Epidermal melanocyte (primary cell): ENCODE data around the gene NSMF.
"Not testable (repeated sequence)": the region's sequence is repeated elsewhere in the genome, so short reads cannot be mapped to it uniquely, and the experiment has no call there.

Source experiments
- DNase-seq: peaks from one replicate; pipeline ENCODE4 v3.0.0; 2011; ENCODE audit warnings: low spot score; ENCODE audit not compliant: insufficient read length

The NSMF gene

GRCh38 chr9:137477778-137478612, 18.9 kb upstream of the NSMF start:
- DNase-seq, result no peak

GRCh38 chr9:137476856-137477255, 17.7 kb upstream of the NSMF start:
- DNase-seq, result no peak

GRCh38 chr9:137475666-137476065, 16.5 kb upstream of the NSMF start:
- DNase-seq, result no peak

GRCh38 chr9:137474271-137474670, 15.1 kb upstream of the NSMF start:
- DNase-seq, result no peak

DNA sequence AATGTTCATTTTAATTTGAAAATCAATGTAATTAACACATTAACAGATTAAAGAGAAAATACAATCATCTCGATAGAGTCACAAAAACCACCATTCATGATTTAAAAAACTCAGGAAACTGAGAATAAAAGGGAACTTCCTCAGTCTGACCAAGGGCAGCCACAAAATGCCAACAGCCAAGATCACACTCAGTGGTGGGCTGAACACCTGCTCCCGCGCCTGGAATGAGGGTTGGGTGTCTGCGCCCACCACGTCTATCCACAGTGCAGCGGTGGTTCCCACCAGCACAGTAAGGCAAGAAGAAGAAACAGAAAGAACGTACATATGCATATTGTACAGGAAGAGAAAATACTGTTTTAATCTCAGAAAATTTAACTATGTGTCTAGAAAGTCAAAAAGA, 11.7 kb upstream of the NSMF start:
- DNase-seq, result no peak

- DNase-seq, result no peak
These were observed 8.8 kb upstream of the NSMF start for GRCh38 chr9:137467896-137468295.

DNA sequence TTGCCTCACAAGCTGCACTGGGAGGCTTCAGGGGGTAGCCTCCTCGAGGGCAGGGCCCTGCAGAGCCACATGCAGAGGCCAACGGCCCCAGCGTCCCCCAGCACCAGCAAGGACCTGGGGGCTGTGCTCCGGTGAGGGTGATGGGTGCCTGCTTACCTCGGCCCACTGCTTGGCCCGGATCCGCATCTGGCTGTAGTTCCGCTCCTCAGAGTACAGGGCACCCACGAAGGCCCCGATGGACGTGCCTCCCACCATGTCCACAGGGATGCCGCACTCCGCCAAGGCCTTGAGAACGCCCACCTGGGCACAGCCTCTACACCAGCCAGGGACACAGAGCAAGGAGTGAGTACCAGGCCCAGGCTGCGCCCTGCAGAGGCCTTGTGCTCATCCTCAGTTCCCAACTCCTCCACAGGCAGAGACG, 8.0 kb upstream of the NSMF start:
- DNase-seq, result no peak

DNA sequence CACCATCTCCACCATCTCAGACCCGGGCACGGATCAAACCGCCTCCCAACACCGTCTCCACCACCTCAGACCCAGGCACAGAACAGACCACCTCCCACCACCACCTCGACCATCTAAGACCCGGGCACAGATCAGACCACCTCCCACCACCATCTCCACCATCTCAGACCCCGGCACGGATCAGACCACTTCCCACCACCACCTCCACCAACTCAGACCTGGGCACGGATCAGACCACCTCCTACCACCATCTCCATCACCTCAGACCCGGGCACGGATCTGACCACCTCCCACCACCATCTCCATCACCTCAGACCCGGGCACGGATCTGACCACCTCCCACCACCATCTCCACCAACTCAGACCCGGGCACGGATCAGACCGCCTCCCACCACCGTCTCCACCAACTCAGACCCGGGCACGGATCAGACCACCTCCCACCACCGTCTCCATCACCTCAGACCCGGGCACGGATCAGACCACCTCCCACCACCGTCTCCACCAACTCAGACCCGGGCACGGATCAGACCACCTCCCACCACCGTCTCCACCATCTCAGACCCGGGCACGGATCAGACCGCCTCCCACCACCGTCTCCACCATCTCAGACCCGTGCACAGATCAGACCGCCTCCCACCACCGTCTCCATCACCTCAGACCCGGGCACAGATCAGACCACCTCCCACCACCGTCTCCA, 7.4 kb upstream of the NSMF start:
- DNase-seq, result not testable (repeated sequence)

- DNase-seq, result no peak
These were observed 6.7 kb upstream of the NSMF start for GRCh38 chr9:137465720-137466388.

DNA sequence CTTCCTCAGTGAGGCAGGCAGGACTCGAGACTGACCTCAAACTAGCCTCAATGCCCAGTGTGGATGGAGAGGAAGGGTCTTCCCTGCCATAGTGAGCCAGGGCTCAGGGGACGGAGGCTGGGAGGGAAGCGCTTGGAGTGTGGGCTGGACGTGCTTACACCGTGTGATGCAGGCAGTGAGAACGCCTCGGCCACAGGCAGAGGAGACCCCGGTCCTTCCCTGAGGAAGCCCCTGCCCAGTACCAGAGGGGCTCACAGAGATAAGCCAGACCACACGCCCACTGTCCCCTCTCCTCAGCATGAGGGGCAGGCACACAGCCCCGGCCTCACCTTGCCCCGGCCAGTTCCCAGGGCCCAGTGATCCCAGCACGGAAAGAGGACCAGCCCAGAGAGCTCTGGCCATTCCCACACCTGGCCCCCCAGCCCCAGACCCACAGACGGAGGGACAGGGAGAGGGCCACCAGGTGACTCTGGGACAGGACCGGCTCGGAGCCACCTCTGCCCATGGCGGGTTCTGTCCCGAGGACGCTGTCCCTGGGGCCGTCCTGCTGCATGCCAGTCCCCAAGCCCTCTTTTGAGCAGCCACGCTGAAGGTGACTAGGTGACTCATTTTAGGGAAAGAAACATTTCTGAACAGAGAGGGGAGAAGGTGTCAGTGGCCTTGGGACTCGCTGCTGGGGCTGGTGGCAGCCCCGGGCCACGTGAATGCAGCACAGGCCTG, 6.0 kb upstream of the NSMF start:
- DNase-seq, result no peak

DNA sequence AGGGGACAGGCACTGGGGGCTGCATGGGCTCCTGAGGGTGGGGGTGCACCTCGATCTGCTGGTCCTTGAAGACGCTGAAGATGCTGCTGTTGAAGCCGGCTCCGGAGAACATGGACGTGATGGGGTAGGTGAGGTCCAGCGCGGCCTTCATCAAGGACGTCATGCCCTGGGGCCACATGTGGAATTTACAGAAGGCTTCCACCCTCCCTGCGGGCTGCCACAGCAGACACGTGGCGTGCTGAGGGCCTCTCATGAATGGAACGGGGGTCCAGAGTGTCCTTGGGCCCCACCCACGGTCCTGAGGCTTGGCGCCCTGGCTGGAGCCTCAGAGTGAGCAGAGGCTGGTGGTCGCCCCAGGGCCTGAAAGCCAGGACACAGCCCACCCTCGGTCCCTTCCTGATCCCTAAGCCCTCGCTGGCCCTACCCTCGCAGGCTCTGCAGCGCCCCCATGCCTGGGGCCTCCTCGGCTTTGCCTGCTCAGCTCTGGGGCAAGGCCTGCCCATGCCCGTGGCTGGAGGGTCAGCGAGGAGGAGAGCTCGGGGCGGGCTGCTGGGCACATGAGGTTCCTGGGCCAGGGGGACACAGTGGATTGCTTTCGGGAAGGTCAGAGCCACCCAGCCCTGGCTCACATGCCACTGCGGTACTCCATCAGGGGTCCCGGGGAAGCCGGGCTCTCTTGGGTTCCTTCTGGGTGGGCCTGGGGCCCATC, 5.3 kb upstream of the NSMF start:
- no peak for DNase-seq

GRCh38 chr9:137463931-137464290, 4.8 kb upstream of the NSMF start:
- DNase-seq, result no peak

DNA sequence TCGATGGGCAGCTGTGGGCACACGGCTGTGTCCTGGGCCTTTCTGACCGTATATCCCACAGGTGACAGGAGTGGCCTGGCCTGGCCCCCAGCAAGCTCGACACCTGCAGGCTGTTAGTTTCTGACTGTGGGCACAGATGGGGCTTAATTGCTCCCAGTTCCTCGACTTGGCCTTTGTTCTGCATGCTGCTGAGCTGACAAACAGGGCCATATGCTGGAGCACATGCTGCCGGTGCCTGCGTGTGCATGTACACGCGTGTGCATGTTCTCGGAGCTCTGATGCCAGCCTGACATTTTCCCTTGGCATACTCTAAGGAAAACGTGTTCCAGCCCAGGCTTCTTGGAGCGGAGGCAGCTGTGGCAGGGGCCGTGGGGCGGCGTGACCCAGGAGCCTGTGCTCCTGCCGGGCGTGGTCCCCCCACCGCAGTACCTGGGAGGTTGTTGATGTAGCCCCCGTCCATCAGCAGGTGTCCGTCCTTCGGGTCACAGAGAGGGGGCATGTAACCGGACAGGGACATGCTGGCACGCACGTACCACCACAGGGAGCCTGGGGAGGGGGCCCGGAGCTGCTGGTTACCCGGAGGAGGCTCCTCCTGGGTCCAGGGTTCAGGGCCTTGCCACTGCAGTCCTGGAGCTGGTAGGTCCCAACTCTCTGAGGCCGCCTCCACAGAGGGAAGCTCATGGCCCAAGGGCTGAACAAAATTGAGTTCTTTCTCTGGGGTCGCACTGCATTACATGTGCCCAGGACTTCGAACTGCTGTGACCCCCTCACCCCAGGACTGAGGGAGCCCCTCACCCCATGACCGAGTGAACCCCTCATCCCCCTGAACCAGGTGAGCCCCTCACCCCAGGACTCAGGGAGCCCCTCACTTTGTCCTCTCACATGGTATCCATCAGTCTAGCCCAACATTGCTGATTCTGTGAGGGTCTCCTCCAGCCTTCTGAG, 4.1 kb upstream of the NSMF start:
- DNase-seq, result no peak

- no peak for DNase-seq
These were observed 3.4 kb upstream of the NSMF start for GRCh38 chr9:137462396-137462985.

DNA sequence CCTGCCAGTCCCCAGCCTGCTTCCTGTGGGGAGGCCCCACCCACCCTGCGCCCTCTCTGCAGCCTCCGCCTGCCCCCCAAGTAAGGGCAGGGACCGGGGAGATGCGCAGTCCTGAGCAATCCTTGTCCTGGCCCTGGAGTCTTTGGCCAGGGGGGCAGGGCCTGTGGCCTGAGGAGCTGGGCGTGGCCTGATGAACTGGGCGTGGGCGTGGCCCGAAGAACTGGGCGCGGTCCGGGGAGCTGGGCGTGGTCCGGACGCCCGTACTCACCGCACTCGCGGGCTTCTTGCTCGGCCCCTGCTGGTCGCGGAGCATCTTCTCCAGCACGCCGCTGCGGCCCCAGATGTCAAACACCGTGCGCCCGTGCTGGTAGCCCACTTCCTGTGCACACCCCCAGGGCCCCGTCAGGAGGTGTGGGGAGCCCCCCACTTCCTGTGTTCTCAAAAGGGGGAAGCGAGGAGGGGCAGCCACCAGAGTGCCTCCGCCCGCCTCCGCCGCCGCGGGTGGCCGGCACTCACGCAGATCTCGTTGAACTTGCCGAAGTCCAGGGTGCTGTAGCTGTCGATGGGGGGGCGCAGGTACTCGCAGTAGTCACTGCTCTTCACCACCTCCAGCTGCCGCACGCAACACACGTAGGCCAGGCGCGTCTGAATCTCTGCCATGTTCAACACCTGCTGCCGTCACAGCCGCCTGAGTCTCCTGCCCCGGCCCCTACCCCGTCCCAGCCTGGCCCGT, 2.7 kb upstream of the NSMF start:
- DNase-seq, result no peak

DNA sequence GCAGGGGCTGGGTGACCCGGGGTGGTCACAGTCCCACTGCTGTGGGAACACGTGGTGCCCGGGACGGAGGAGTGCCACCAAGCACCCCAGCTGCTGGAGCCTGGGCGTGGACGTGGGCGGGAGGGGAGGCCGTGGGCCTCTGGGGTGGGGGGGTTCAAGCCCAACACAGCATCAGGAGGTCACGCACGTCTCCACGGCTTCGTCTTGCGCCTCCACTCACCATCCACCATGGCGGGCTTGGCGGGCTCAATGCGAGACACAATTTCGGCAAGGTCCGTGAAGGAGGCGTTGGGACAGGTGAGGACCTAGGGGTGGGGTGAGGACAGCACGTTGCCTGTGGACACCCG, 2.2 kb upstream of the NSMF start:
- DNase-seq, result no peak

- DNase-seq, result no peak
These were observed 1.5 kb upstream of the NSMF start for GRCh38 chr9:137460363-137461315.
